HL-60/S4 treated with phorbol 12-myristate 13-acetate at 8.2 ng/mL for 4 days and 3 days (cell line): Measurements from ENCODE around the gene WASF2.
"Not testable (repeated sequence)": the region's sequence is repeated elsewhere in the genome, so short reads cannot be mapped to it uniquely, and the experiment has no call there.

Experiments
- in situ Hi-C: fragments of 300-500 bp; cut with MboI; formaldehyde crosslinking; loops from 2 replicates; pipeline ENCODE4 v1.15.0; 2022; ENCODE audit warnings: low sequenced_read_pairs

The WASF2 gene

DNA sequence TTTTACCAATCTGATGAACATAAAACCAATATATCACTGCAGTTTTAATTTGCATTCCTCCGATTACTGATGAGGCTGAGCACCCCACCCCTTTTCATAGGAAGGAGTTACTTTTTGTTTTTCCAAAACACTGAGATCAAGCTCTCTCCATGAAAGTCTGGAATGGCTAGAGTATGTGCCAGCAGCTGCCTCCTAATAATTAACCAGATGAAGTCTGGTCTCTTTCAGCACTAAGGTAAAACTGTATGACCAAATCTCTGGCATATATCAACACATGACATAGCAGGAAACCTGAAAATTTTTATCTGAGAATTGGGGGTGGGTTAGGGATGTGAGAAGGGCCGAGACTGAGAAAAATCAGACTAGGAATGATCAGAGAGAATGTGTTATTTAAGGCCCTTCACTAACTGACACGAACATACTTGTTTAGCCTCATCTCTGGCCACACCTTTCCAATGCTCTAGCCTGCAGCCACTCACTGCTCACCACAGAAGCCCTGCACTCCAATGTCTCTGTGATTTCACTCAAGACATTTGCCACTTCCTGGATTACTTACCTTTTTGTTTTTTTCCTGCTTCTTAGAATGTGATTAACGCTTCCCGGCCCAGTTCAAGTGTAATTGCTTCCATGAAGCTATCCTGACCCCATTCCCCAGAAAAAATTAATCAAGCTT lies 34.7 kb downstream of the WASF2 start:
- in situ Hi-C loops, result no loop called here

GRCh38 chr1:27454610-27455009 lies 35.4 kb downstream of the WASF2 start:
- in situ Hi-C loops, result no loop called here

DNA sequence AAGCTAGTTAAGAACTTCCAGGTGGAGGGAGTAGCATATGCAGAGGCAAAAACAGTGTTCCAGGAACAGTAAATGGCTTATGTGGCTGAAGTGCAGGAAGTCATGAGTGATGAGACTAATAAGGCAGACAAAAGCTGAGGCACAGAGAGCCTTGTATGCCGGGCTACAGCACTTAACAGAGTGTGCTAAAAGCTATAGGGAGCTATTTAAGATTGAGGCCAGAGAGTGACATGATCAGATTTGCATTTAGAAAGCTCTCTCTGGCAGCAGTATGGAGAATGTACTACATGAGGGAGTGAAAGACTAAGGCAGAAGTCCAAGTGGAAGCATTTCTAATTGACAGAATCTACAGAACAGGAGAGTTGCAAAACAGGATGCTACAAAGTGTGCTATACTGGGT lies 38.6 kb downstream of the WASF2 start:
- in situ Hi-C loops, result no loop called here

DNA sequence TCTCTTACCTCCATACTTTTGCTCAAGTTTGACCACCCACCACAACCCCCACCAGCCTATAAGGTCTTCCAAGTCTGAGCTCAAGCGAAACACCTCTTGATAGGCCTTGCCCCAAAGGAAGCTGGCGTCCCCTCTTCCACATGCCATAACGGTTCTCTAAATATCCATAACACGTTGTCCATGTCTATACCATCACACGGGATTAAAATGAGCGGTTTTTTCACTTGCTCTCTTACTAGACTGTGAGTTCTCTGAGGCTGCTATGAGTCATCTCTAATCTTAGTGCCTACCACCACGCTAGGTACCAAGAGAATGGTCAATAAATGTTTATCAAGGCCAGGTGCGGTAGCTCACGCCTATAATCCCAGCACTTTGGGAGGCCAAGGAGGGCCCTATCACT lies 41.0 kb downstream of the WASF2 start:
- in situ Hi-C loops, result no loop called here

DNA sequence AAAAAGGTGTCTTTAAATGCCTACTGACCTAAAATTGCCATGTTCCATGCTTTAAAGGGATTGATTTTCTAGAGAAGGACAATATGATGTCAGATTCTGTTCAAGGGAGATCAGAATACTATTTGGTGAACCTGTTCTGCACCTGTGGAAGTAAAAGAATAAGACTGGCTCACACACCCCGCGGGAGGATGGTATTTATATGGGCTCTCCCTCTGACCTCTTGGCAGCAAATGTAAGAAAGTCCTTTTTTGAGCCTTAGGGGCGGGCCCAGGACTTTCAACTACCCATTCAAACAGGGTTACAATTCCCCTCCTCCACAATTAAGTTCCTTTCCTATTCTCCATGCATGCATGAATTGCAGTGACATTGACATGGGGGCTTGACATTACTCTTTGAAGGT lies 42.1 kb downstream of the WASF2 start:
- in situ Hi-C loops, result no loop called here

DNA sequence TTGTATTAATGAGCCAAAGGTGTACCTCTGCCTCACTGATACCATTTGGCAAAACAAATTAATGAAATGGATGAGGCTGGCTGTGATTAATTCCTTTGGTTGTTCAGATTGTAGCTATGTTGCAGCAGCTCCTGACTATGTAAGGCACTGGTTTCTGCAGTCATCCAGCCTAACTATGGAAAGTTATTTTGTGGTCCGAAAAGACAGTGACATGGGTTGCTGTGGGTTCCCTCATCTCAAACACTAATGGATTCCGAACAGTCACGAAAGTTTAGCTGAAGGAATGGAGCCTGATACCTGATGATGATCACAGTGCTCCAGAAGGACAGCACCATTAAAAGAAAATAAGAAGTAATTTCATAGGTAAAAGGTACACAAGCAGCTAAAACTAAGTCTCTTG lies 42.6 kb downstream of the WASF2 start:
- in situ Hi-C loops, result no loop called here

- in situ Hi-C loops, result no loop called here
These were observed 43.4 kb downstream of the WASF2 start for GRCh38 chr1:27446496-27447020.

DNA sequence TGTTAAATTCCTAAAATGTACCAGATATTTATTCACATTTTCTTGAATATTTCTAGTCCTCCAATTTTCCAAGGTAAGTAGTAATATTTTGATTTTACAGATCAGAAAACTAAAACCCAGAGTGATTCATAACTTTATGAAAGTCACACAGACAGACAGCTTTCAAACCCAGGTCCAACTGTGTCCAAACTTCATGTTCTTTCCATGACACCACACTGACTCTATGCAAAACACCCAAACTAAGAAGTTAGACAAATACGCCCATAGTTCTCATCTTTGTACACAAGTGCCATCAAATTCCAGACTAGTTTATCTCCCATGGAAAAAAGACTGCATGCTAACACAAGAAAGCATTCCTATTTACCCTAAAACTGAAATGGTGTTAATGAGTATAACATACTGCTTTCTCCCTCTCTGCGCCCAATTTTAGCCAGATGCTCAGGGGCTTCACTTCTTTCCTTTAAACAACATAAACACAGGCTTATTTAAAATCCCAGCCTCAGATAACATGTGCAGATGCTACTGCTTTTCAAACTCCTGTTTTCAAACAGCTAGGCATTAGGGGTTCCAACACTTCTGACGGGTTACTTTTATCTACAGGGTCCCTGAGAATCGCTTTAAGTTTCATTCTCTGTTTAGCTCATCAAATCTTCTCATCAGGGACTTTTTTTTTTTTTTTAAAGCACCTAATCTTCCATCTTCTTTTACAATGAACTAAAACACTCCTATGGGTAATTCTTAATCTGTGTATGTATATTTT lies 44.6 kb downstream of the WASF2 start:
- in situ Hi-C loops, result no loop called here

DNA sequence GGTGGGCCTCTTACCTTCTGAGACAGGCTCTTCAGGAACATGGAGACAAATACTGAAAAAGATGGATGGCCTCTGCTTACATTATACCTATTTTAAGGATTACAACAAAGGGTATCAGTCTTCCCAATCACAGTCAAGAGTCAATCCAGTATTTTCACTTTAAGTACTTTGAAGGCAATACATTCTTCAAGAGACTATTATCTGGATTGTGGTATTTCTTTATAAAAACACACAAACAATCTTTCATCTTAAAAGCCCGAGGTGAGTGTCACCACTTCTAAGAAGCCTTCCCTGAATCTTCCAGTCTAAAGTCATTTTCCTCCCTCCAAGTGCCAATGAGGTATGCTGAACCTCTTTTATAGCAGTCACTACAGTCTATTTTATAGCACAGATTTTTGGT lies 45.3 kb downstream of the WASF2 start:
- in situ Hi-C loops, result no loop called here

DNA sequence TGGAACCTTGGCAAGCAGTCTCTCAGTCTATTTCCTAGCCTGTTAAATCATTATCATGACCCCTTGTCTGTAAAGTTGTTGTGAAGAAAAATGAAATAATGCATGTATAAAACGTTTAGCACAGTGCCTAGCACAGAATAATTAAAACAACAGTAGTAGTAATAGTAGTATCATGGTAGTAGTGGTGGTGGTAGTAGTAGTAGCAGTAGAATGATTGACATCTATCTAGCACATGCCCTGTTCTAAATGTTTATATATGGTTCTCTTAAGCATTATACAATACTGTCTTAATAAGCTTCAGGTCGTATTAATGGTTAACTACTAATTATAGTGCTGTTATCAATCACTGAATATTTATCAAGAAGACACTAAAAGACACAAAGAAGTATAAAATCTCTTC lies 50.8 kb downstream of the WASF2 start:
- in situ Hi-C loops, result no loop called here

- in situ Hi-C loops, result no loop called here
These were observed 51.3 kb downstream of the WASF2 start for GRCh38 chr1:27438621-27439061.

GRCh38 chr1:27436204-27437159 lies 53.5 kb downstream of the WASF2 start:
- in situ Hi-C loops, result no loop called here

DNA sequence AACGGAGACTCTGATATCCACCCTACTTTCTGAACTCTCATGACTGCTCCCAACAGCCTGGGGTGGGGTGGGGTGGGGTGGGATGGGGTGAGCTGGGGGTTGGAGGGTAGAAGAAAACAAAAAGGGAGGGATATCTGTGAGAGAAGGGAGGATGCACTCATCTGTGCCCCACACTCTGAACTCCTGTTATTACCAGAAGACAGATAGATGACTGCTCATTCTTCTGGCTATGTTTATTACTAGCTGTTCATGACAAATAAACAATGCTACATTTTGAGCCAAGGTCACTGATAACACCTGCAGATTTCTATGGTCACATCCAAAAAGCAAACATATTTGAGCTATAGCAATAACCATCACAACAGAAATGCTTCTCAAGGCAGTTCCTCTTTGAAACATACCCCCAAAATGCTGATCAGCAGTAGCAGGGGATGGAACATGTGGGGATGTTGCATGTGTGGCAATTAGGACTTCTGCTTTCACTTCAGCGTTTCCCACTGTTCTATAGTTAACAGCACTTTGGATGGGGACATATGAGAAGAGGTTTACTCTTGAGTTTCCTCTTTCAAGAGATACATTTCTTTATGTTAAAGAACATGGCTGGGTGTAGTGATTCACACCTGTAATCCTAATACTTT lies 54.3 kb downstream of the WASF2 start:
- in situ Hi-C loops, result no loop called here

DNA sequence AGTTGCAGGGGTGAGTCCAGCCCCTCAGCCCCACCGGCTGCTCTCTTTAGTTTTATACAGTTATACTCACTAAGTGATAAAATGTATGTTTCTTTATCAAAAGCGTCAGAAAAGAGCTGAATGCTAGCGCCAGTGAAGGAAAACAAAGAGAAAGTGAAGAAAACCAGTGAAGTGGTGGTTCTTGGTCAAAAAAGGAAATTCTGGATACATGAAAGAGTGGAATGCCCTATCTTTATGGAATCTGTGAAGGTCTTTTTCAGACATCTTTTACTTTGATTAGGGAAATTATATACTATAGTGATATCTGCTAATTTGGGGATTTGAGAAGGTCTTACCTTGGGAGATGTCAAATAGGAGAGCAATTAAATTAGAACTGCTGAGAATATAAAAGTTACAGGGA lies 56.3 kb downstream of the WASF2 start:
- in situ Hi-C loops, result no loop called here

GRCh38 chr1:27432725-27433124 lies 57.2 kb downstream of the WASF2 start:
- in situ Hi-C loops, result not testable (repeated sequence)

- in situ Hi-C loops, result no loop called here
These were observed 58.4 kb downstream of the WASF2 start for GRCh38 chr1:27431601-27431940.

DNA sequence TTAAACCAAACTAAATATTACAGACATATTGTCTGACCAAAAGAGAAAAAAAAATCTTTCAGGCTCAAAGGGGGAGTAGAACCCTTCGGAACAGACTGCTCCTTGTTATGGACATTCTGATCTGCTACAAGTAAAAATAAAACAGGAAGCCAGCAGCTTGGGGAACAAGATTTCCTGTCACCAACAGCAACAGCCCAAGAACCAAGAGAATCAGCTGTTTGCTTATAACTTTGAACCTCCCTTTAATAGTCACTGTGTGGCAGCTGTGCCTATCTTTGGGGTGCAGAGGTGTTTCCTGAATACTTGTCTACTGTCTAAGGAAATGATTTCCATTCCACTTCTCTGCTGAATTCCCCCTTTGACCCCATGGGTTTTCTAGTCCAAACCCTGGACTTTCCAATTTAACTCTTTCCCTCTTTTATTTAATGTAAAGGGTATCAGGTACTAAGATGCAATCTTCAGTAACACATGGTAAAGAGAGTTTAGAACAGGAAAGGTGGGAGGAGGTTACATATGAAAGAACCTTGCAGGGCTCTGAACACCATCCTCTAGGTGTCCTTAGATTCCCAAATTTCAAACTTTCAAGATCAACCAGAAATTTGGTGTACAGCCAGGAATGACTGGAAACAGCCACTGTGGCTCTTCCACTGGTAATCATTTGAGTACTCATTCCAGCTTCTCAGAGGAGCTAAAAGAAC lies 58.9 kb downstream of the WASF2 start:
- in situ Hi-C loops, result no loop called here

GRCh38 chr1:27429029-27429425 lies 60.9 kb downstream of the WASF2 start:
- in situ Hi-C loops, result no loop called here

DNA sequence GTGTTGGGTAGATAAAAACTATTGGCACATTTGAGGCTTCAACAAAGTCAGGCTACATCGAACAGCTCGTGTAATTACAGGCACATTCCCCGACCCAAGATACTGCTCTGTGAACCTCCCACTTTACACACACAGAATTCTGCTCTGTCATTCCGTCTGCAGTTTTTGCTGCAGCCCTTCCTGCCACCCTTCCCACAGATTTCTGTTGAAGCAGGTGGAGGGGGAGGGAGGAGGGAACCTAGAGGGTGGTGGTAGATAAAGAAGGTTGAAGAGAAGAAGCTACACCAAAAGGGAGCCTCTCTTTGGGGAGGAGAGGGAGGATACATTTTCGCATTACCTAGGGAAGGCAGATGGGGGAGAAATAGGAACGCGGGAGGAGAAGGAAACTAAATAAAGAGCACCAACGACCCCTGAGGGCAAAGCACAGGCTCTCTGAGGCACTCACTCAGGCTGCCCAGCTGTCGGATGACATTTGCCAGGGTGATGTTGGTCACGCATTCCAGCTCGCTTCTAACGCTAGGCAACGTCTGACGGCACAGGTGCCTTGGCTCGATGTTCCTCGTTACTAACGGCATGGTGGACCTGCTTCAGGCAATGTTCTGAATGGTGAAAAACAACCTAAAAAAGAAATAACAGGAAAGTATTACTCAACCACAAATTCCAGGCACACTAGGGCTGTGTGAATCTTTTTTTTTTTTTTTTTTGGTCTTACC lies 61.5 kb downstream of the WASF2 start:
- in situ Hi-C loops, result no loop called here
